ENCODE measurements around the gene DNAJC17. TPM values are rescaled to one million over a fixed set of nuclear protein-coding genes. Genes with fewer than 3 reads are reported as not detected.

The DNAJC17 gene
- total RNA-seq, 4 donors from 2014 or later, result 7.8 to 20.5 (median 17.8) TPM

GRCh38 chr15:40825661-40826422, 18.6 kb upstream of the DNAJC17 start:
- no peak for ATAC-seq
- Histone ChIP-seq H3K4me3 (no peak overlapping the region), H3K4me1 (no peaks in the 10 kb centered on the region), H3K27me3 (peaks cover 33% of the 10 kb centered on the region), H3K27ac (no peak overlapping the region), H3K9me3 (no peaks in the 10 kb centered on the region), H3K36me3 (no peaks in the 10 kb centered on the region)
- WGBS, 2 donors (ENCODE audit: low coverage in 1 of 2), result 69 to 100% methylated on average over 2 to 3 of the region's 5 CpGs
- no peak for TF ChIP-seq POLR2AphosphoS5 (IDR thresholded peaks at IDR 0.05)
- TF ChIP-seq EP300 (IDR thresholded peaks at IDR 0.05), result no peak
- no peak for TF ChIP-seq POLR2A (IDR thresholded peaks at IDR 0.05)
- TF ChIP-seq CTCF (IDR thresholded peaks at IDR 0.05), result no peak

GRCh38 chr15:40823572-40824343, 16.5 kb upstream of the DNAJC17 start:
- H3K9me3 ChIP-seq, result no peaks in the 10 kb centered on the region
- no peak overlapping the region for H3K4me3 ChIP-seq
- no peaks in the 10 kb centered on the region for H3K4me1 ChIP-seq
- no peaks in the 10 kb centered on the region for H3K36me3 ChIP-seq
- no peak for ATAC-seq
- TF ChIP-seq EP300 (IDR thresholded peaks at IDR 0.05) (no peak), CTCF (IDR thresholded peaks at IDR 0.05) (no peak), POLR2A (IDR thresholded peaks at IDR 0.05) (no peak), POLR2AphosphoS5 (IDR thresholded peaks at IDR 0.05) (no peak)
- peaks cover 31% of the 10 kb centered on the region for H3K27me3 ChIP-seq
- H3K27ac ChIP-seq, result no peak overlapping the region
- 79% methylated on average over 1 of the region's 1 CpG; no CpG with 5 or more reads in 1 of the 2 donors for WGBS, 2 donors (ENCODE audit: low coverage in 1 of 2)

- no peak for TF ChIP-seq EP300 (IDR thresholded peaks at IDR 0.05)
- no peak for TF ChIP-seq POLR2AphosphoS5 (IDR thresholded peaks at IDR 0.05)
- TF ChIP-seq POLR2A (IDR thresholded peaks at IDR 0.05), result no peak
- no peak for TF ChIP-seq CTCF (IDR thresholded peaks at IDR 0.05)
- no peak overlapping the region for H3K4me3 ChIP-seq
- H3K27me3 ChIP-seq, result peaks cover 15% of the 10 kb centered on the region
- no peak overlapping the region for H3K27ac ChIP-seq
- H3K36me3 ChIP-seq, result no peaks in the 10 kb centered on the region
- no peak for ATAC-seq
- no peaks in the 10 kb centered on the region for H3K9me3 ChIP-seq
- H3K4me1 ChIP-seq, result no peaks in the 10 kb centered on the region
- 77 to 83% methylated on average over 1 to 2 of the region's 2 CpGs for WGBS, 2 donors (ENCODE audit: low coverage in 1 of 2)
Measured at GRCh38 chr15:40821195-40821594, 13.9 kb upstream of the DNAJC17 start.

GRCh38 chr15:40819048-40819447, 11.8 kb upstream of the DNAJC17 start:
- TF ChIP-seq POLR2A (IDR thresholded peaks at IDR 0.05), result no peak
- TF ChIP-seq EP300 (IDR thresholded peaks at IDR 0.05), result no peak
- no peak for TF ChIP-seq POLR2AphosphoS5 (IDR thresholded peaks at IDR 0.05)
- no peak for TF ChIP-seq CTCF (IDR thresholded peaks at IDR 0.05)

More at GRCh38 chr15:40819048-40819447, 11.8 kb upstream of the DNAJC17 start:
- 68 to 69% methylated on average over 7 of the region's 7 CpGs for WGBS, 2 donors (ENCODE audit: low coverage in 1 of 2)
- peaks cover 0 to 12% of the 10 kb centered on the region in 2 donors for H3K36me3 ChIP-seq
- H3K4me3 ChIP-seq, result no peak overlapping the region
- no peaks in the 10 kb centered on the region for H3K9me3 ChIP-seq
- H3K27me3 ChIP-seq, result peaks cover 5% of the 10 kb centered on the region
- no peak overlapping the region for H3K27ac ChIP-seq
- H3K4me1 ChIP-seq, result no peaks in the 10 kb centered on the region
- no peak for ATAC-seq

Data from gastroesophageal sphincter (tissue), 4 donors.